NCI-H774 (cell line): ENCODE results near the gene GPAM.
"Not testable (repeated sequence)": the region's sequence is repeated elsewhere in the genome, so short reads cannot be mapped to it uniquely, and the experiment has no call there.

Experiments used
- DNase-seq: peaks from one replicate; lab custom pipeline; 2025; lab: John Stamatoyannopoulos, UW

Gene GPAM

DNA sequence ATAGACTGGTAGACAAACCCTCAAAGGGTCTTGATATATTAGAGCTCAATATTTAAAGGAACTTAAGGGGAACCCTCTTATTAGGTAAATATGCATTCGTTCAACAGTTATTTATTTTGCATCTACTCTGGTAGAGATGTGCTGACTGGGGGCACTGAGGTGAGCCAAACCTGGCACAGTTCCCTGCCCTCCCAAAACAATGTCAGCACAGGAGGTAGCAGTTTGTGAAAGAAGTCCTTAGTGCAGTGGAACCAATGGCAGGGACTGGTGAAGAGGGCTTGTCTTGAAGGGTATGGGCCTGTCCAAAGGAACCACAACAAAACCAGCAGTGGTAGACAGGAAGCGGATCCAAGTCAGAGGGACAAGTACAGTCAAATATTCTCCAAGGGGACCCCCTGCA is 32.6 kb upstream of the GPAM start:
- DNase-seq, result no peak

DNA sequence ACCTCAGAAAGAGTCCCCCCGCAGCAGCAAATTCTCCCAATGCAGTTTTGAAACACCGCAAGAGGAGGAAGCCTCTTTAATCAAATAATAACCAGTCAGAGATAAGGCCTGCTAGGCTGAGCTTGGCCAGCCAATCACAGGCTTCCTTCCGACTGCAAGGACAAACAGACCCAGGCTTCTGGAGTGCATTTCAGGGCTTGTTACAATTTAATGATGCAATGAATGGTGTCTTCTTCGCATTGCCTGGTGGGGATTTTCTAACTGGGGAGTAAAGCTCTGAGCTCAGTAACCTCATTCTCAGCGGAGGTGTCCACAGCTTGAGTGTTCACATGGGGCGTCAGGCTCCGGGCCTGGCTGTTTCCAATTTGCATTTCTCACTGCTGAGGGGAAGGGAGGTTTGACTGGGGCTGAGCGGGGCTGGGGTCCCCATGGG is 31.8 kb upstream of the GPAM start:
- DNase-seq, result no peak

DNA sequence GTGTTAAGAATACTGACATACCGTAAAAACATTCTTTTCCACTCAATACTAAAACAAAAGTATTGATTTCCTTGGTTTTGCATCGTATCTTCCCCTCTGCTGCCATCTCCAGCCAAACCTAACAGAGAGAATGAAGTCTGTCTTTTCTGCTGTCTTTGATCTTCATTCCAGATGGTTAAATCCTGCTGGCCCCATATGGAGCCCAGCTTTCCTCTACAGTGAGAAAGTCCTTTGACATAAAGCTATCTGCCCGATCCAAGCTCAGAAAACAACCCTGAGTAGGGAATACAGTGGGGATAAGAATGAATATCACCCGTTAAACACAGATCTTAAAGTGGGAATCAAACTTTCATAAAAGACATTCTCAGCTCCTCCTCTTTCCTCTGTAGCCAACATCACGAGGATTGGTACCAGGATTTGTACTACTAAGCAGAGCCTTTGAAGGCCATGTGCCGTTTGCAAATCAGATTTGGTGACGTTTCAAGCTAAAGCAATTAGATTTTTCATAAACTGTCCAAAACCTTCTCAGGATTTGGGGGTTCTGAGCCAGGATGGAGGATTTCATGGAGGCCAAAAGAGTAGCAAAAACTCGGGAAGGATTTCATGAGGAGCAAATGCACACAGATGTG is 30.8 kb upstream of the GPAM start:
- DNase-seq, result no peak

DNA sequence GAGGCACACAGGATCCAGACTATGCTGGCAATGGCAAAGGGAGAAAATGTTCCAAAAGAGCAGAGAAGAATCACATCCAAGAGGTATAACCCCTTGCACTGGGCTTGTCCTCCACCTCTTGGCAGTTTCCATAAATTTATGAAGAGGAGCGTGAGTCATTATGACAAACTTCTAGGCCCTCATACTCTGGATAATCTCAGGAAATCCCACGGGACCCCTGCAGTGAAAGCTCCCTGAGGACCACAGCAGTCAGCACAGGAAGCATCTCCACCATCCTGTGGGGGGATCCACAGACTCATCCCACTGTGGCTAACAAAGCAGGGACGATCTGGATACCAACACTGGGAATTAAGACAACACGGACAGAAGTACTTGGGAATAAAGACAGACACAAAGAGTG is 30.3 kb upstream of the GPAM start:
- no peak for DNase-seq

DNA sequence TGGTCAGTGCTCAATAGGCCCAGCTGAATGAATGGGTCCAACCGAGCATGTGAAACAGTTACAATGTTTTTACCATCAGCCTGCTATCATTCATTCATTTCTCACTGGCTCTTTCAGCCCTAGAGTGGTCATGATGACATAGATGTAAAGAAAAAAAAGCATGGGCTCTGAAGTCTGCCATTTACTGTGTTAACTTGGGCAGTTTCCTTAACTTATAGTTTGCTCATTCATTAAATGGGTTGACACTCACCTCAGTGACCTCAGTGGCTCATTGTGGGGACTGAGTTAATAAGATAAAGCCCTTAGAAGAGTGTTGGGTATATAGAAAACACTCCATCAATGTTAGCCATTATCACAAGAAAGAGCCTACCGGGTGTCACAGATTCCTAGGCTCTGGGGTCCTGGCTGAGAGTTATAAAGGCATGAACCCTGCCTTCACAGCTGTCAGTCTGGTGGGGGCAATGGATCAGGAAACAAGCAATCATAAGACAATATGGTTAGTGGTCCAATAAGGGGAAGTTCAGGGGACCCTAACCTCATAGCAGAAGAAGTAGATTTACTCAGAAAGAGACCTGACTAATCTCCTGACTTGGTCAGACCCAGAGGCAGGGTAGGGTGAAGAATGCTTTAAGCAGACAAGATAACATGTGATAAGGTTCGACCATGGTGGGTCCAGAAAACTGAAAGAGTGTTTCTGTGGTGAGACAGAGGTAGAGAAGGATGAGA is 29.7 kb upstream of the GPAM start:
- DNase-seq, result no peak

DNA sequence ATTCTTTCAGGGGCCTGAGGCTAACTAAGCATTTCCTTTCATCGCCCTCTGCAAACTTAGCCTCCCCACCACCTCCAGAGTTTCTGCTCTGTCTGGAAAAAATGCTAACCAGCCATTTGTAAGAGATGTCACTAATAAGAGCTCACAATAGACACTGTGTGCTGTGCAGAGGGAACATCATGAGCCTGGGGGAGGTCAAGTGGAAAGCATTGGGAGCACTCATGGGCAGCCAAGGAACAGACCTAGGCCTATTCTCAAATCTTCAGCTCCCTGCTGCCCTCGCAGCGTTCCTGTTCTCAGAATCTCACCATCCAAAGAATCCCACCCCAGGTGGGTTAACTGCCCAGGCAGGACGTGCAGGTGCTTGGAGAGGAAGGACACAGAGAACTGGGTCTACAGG is 27.1 kb upstream of the GPAM start:
- DNase-seq, result no peak

DNA sequence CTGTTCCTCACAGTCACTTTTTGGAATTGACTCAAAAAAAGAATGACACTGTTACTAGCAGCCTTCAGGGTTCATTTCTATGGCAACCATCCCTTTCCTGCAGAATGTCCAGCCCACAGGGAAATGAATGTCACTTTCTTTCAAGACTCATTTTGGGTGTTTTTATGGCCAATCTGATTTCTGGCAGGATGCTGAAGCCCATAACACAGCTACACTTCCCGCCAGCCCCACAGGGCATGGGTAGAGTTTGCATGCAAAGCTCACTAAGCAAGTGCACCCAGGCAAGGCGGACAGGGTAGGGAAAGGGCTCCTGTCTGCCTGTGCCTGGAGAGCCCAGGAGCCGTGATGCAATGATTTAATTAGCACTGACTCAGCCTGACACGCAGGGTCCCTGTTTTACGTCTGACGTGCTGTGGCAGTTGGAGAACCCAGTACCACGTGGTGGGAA is 26.1 kb upstream of the GPAM start:
- DNase-seq, result no peak

DNA sequence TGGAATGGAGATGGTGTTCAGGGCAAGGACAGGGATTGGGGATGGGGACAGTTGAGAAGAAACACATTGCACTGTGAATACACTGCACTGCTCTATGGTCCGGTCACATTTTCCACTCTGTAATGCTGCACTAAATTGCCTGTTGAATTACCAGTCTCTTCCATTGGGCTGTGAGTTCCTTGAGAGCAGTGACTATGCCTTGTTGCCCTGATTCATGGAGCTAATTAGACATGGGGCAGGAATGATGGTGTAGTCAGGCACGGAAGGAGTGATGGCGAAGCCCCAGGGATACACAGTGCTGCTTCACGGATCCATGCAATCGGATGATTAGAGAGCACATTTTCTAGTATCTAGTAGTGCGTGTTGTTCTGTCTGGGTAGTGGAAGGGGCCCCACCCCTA is 25.4 kb upstream of the GPAM start:
- no peak for DNase-seq

DNA sequence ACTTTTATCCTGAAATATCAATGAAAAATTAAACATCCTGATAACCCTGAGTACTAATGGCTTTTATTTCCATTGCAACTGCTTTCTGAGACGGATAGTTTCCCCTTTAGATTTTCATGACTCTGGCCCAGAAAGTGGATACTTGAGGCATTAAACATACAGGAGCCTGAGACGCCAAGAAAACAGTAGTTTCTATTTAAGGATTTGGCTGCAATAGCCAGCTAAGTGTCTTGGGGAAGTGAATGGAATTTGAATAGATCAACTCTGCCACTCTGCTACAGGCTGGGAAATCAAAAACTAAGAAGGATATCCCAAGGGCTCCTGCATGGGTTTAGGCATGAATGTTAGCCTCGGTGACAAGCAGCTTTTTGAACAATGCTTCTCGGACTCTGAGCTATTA is 24.7 kb upstream of the GPAM start:
- DNase-seq, result no peak

DNA sequence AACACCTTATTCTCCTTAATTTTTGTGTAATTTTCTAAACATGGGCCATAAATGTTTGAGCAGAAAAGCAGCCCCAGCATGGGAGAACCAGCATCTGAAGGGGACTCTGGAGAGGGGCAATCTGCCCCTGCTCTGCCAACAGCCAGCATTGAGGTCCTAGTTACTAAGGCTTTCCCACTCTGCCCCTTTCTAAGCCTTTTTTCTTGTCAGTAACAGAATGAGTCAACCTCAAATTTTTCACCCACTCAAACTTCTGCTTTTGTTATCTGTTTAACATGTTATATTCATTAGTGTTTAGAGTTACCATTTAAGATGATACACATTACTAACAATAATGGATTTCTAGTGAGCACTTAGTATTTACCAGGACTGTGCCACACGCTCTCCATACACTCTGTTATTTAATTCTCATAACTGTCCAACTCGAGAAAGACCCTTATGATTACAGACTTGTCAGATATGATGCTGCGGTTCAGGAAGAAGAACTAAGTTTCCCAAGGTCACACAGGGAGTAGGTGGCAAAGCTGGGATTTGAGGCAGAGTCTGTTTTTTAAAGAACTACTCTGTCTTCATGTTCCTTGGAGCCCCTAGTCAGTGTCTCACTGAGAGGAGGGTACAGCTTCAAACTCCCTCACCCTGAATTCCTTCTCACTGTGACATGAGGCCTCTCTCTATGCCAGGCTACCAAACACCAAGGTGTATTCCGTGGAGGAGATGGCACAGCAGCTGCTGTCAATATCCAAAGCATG is 19.9 kb upstream of the GPAM start:
- no peak for DNase-seq

DNA sequence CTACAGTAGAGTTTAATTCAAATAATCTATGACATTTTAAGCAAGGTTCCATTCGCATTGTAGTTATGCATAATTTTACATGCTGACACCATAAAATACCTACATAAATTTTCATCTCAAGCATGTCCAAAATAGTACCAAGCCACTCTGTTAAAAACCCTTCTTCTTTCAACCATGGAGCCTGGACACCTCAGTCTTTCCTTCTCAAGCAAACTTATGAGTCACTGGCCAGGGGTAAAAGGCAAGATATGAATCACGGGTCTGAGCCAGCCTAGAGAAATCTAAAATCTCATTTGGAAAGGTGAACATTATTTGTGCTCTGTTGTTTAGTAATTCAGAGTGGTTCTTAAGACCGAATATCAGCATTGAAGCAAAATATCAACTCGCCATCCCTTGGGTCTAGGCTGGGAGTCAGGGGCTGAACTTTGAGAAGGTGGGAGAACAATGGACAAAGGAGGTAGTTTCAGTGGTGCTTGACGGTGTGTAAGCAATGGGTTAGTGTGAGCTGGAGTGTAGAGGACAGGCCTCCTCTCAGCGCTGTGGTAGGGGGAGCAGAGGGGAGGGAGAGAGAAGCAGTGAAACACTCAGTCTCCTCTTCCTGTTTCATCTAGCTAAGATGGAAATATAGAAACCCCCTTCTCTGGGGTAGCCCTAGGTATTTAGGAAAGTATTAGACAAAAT is 19.1 kb upstream of the GPAM start:
- no peak for DNase-seq

DNA sequence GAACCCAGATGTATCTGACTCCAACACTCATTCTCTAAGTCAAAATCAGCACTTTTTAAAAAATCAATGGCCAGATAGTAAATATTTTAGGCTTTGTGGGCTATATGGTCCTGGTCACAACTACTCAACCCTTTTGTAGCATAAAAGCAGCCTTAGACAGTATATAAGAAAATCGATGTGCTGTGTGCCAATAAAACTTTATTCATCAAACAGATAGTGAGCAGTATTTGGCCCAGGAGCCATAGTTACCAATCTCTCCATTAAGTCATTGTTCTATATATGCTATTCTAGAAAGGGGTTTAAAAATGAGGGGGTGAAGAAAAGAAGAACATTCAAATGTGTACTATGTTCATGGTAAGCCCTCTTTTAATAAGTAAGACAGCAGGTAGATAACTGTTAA is 18.5 kb upstream of the GPAM start:
- DNase-seq, result no peak

DNA sequence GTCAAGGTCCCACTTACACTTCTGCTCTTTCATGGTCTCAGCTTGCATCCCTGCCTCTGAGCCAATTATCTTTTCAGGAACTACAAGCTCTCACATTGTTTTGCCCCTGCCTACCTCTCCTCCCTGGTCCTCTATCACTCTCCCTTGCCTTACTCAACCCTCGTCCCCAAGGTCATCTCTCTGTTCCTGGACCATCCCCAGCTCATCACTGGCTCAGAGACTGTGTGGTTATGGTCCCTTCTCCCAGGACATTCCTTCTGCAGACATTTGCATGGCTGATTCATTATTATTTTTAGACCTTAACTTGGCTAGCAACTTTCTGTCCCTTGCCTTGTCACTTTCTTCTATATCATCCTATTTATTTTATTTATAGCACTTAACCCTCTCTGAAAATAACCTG is 17.8 kb upstream of the GPAM start:
- DNase-seq, result no peak

DNA sequence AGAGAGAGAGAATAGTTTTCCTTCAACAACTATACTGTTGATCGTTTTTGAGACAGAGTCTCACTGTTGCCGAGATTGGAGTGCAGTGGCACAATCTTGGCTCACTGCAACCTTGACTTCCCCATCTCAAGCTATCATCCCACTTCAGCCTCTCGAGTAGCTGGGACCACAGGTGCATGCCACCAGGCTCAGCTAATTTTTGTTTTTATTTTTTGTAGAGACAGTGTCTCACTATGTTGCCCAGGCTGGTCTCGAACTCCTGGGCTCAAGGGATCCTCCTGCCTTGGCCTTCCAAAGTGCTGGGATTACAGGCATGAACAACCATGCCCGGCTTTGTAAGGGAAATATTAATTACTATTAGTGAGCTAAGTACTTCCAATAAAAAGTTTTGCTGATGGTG is 16.7 kb upstream of the GPAM start:
- not testable (repeated sequence) for DNase-seq

DNA sequence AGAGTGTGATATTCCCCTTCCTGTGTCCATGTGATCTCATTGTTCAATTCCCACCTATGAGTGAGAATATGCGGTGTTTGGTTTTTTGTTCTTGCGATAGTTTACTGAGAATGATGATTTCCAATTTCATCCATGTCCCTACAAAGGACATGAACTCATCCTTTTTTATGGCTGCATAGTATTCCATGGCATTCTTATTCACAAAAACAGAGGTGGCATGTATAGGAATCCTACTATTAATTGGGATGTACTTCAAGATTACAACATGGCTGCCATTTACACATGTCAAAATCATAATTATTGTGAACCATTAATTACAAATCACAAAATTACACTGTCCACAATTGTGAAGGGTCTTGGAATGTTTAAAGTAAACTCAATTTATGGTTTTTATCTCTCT is 14.1 kb upstream of the GPAM start:
- DNase-seq, result not testable (repeated sequence)

DNA sequence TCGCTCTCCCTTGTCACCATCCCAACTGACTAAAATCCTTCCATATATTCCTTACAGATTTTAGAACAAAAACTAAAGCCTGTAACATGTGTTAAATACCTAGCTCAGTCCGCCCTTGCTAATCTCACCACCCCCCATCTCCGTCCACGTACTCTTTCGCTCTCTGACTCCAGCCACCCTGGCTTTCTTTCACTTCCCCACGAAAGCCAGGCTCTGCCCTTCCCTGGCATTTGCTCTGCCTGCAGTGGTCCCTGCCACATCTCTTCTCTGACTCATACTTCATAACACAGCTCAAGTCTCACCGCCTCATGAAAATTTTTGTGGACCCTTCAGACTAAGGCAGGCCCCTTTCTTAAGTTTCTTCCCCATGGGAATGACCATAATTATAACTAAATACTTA is 11.7 kb upstream of the GPAM start:
- DNase-seq, result no peak

DNA sequence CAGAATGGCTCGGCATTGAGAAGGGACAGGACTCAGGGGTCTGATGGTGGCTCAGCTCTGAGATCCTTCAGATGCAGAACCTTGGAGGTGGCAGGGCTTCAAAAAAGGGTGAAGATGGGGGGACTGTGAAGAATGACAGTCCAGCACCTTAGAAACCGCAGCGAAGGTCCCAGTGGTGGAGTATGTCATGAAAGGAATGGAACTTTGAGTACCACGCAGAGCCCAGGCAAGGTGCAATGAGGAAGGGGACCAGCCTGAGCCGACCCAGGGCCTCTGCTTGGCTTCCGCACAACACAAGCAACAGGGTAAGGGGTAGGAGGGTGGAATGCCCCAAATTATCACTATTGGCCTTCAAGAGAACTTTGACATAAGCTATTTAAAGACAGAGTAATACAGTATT is 8.2 kb upstream of the GPAM start:
- no peak for DNase-seq

DNA sequence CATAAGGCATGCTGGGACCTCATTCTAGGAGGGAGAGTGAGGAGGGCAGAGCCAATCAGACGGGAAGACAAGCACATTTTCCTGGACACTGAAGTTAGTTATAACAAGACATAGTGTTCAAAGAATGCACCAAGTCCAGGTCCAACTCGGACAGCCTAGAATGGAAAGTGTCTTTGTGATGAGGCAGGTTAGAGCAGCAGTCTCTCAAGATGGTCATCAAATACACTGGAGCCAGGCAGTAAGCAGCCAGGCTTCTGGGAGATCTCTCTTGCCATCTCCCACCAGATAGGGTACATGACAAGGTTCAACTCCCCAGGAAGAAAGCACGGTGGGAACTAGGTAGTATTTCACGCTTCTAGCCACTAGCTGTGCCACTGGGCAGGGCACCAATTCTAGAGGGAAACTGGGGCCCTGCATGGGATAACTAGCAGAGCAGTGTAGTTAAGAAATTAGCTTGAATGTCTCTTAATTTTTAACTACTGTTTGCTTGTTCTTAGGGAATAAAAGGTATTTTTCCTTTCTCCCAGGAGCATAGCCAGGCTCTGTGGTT is 7.6 kb upstream of the GPAM start:
- DNase-seq, result no peak

DNA sequence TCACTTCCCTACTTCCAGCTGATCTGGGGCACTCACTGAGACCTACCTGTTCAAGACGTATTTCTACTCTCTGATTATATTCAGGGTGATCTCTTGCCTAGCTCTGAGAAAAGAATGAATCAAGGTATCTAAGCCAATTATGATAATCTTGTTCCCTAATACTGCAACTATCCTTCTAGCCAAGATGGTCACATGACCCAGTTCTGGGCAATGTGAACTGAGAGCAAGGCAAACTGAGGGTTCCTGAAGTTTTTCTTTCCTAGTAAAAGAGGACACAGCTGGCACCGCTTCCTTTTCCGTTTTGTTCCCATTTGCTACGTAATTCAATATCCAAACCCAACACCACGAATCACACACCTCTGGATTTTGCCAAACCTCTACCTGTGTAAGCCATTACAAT is 5.9 kb upstream of the GPAM start:
- no peak for DNase-seq

DNA sequence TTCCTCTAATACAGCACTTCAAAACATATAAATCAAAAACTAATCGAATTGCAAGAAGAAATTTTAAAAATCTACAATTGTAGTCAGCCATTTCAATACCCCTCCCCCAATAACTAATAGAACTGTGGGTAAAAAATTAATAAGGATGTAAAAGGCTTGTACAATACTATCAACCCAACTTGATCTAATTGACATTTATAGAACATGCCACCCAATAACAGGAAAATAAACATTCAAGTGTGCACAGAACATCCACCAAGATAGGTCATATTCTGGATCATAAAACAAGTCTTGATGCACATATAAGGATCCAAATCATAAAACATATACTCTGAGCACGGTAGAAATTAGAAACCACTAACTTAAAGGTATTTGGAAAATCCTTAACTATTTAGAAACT is 4.0 kb upstream of the GPAM start:
- DNase-seq, result no peak

DNA sequence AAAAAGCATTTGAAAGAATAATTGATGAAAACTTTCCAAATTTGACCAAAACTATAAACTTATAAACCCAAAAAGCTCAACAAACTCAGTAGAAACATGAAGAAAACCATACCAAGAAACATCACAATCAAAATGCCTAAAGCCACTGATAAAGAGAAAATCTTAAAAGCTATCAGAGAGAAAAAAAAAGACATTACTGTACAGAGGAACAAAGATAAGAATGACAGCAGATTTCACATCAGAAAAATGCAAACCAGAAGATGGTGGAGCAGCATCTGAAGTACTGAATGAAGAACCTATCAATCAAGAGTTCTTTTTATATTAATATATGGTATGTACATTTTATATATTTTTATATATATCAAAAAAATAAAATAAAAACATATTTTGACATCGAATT is 2.4 kb upstream of the GPAM start:
- no peak for DNase-seq

DNA sequence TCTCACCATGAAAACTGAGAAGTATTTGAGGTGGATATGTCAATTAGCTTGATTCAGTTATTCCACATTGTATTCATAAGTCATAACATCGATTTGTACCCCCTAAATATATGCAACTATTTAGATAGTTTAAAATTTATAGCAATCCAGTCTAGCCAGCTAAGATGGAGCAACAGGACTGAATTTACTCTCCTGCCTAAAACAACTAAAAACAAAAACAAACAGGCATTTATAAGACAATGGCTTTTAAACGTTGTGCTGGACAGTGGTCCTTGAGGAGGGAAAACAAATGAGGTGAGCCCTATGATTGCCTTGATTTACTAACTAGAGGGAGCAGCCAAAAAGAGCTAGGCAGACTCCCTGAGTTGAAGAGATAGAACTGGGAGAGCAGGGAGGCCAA is 814 bp upstream of the GPAM start:
- DNase-seq, result no peak

DNA sequence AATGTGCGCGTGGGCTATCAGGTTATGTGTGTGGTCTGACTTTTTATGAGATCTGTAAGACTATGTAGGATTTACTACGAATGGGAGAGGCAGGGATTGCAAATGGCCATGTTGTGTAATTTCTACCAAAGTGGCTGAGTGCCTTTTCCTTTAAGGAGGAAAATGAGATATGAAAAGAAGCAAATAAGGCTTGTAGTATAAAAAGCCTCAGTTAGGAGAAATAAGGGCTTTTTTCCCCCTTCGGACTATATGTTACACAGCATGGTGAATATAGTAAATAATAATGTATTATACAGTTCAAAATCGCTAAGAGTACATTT is 447 bp upstream of the GPAM start:
- DNase-seq, result no peak
